Measurements from ENCODE around the gene GPR15LG. TPM values are rescaled to one million over a fixed set of nuclear protein-coding genes. Genes with fewer than 3 reads are reported as not detected.

GPR15LG gene
- total and polyA plus RNA-seq, 10 of the 15 experiments (the other 5 are each of a cell fraction or from before 2014, with no cell fraction given): 1.1 to 12.2 (median 1.4) TPM

DNA sequence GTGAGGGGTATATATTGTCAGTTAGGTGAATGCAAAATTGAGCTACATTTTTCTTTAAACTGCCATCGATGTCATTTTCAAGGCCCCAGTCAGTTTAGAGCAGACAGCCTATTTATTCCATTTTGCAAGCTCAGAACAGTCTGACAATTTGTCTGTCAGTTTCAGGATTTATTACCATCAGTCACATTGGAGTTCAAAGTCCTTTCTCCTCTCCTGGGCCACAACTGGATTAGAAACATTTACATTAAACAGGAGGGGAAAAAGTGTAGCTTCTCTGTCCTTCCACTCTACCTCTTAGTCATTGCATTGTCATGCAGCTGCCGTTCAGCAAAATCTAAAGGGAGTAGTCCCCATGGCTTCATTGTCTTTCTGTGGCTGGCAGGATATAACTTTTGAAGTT is 37.8 kb upstream of the GPR15LG start:
- 67% methylated on average over 2 of the region's 2 CpGs for WGBS (ENCODE audit: insufficient coverage, insufficient replicate concordance, low lambda C conversion rate, missing lambda C conversion rate)
- no peak for FAIRE-seq
- Histone ChIP-seq H3K9me3 (replicated peaks; ENCODE audit: control insufficient read depth, insufficient read depth, low read length) (no peaks in the 10 kb centered on the region), H3K27me3 (replicated peaks in 1 of 2; ENCODE audit: control insufficient read depth in 2 of 2, insufficient read depth in 2 of 2, low read length in 1 of 2) (no peaks in the 10 kb centered on the region), H3K36me3 (ENCODE audit: control insufficient read depth in 2 of 2, insufficient read depth in 2 of 2, low read length in 1 of 2) (no peaks in the 10 kb centered on the region), H4K20me1 (ENCODE audit: control insufficient read depth, insufficient read depth) (no peaks in the 10 kb centered on the region), H3K27ac (ENCODE audit: control insufficient read depth, insufficient read depth) (no peak overlapping the region), H3K79me2 (ENCODE audit: control insufficient read depth, insufficient read depth, low read length) (peaks cover 16% of the 10 kb centered on the region), H2AFZ (ENCODE audit: control insufficient read depth, low read depth, low read length) (no peak overlapping the region), H3K4me3 (no peak overlapping the region), H3K9ac (ENCODE audit: control insufficient read depth, insufficient read depth, low read length) (no peak overlapping the region), H3K4me1 (ENCODE audit: control insufficient read depth, insufficient read depth, low read length) (no peaks in the 10 kb centered on the region), H3K4me2 (ENCODE audit: control insufficient read depth, insufficient read depth) (no peak overlapping the region)
- ChIA-PET RAD21 (ENCODE audit: unreplicated experiment) (interaction anchor here (1.1 to 1.2 kb wide), 2 partner anchors 12 to 76 kb away, joined by 3 to 6 read pairs; no protein-coding TSS in a partner anchor), POLR2A (no interaction called here), CTCF (interaction anchor here (0.6 to 1.9 kb wide), 3 partner anchors 12 to 71 kb away, joined by 3 to 6 read pairs (median 4); no protein-coding TSS in a partner anchor), SMC1A (ENCODE audit: uncharacterized antibody, unreplicated experiment) (interaction anchor here (1.1 kb wide), 1 partner anchor 17 kb away, joined by 5 read pairs; no protein-coding TSS in a partner anchor)
- no peak for TF ChIP-seq LARP7 (IDR thresholded peaks at IDR 0.05)
- TF ChIP-seq MEF2B (IDR thresholded peaks at IDR 0.05; ENCODE audit: partially characterized antibody, poor library complexity, severe bottlenecking): no peak
- no peak for TF ChIP-seq HCFC1 (IDR thresholded peaks at IDR 0.05; ENCODE audit: low read length)
- no peak for TF ChIP-seq ZNF622 (IDR thresholded peaks at IDR 0.05)
- no peak for TF ChIP-seq EZH2 (IDR thresholded peaks at IDR 0.05; ENCODE audit: borderline replicate concordance, control insufficient read depth, low read depth, low read length)
- no peak for TF ChIP-seq IKZF1 (conservative IDR thresholded peaks at IDR 0.05)
- TF ChIP-seq, protein P1, sequence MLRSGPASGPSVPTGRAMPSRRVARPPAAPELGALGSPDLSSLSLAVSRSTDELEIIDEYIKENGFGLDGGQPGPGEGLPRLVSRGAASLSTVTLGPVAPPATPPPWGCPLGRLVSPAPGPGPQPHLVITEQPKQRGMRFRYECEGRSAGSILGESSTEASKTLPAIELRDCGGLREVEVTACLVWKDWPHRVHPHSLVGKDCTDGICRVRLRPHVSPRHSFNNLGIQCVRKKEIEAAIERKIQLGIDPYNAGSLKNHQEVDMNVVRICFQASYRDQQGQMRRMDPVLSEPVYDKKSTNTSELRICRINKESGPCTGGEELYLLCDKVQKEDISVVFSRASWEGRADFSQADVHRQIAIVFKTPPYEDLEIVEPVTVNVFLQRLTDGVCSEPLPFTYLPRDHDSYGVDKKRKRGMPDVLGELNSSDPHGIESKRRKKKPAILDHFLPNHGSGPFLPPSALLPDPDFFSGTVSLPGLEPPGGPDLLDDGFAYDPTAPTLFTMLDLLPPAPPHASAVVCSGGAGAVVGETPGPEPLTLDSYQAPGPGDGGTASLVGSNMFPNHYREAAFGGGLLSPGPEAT (IDR thresholded peaks at IDR 0.05; ENCODE audit: low read depth): no peak
- no peak for TF ChIP-seq MEF2A (IDR thresholded peaks at IDR 0.05; ENCODE audit: insufficient read depth, low read depth, low read length)
- TF ChIP-seq, protein P2, sequence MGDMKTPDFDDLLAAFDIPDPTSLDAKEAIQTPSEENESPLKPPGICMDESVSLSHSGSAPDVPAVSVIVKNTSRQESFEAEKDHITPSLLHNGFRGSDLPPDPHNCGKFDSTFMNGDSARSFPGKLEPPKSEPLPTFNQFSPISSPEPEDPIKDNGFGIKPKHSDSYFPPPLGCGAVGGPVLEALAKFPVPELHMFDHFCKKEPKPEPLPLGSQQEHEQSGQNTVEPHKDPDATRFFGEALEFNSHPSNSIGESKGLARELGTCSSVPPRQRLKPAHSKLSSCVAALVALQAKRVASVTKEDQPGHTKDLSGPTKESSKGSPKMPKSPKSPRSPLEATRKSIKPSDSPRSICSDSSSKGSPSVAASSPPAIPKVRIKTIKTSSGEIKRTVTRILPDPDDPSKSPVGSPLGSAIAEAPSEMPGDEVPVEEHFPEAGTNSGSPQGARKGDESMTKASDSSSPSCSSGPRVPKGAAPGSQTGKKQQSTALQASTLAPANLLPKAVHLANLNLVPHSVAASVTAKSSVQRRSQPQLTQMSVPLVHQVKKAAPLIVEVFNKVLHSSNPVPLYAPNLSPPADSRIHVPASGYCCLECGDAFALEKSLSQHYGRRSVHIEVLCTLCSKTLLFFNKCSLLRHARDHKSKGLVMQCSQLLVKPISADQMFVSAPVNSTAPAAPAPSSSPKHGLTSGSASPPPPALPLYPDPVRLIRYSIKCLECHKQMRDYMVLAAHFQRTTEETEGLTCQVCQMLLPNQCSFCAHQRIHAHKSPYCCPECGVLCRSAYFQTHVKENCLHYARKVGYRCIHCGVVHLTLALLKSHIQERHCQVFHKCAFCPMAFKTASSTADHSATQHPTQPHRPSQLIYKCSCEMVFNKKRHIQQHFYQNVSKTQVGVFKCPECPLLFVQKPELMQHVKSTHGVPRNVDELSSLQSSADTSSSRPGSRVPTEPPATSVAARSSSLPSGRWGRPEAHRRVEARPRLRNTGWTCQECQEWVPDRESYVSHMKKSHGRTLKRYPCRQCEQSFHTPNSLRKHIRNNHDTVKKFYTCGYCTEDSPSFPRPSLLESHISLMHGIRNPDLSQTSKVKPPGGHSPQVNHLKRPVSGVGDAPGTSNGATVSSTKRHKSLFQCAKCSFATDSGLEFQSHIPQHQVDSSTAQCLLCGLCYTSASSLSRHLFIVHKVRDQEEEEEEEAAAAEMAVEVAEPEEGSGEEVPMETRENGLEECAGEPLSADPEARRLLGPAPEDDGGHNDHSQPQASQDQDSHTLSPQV (IDR thresholded peaks at IDR 0.05): no peak
- no peak for TF ChIP-seq RBBP5 (conservative IDR thresholded peaks at IDR 0.05)
- TF ChIP-seq HDGF (IDR thresholded peaks at IDR 0.05): no peak
- TF ChIP-seq HDAC2 (IDR thresholded peaks at IDR 0.05): no peak
- TF ChIP-seq FOXM1 (IDR thresholded peaks at IDR 0.05; ENCODE audit: low read depth, low read length): no peak
- TF ChIP-seq, protein P3, sequence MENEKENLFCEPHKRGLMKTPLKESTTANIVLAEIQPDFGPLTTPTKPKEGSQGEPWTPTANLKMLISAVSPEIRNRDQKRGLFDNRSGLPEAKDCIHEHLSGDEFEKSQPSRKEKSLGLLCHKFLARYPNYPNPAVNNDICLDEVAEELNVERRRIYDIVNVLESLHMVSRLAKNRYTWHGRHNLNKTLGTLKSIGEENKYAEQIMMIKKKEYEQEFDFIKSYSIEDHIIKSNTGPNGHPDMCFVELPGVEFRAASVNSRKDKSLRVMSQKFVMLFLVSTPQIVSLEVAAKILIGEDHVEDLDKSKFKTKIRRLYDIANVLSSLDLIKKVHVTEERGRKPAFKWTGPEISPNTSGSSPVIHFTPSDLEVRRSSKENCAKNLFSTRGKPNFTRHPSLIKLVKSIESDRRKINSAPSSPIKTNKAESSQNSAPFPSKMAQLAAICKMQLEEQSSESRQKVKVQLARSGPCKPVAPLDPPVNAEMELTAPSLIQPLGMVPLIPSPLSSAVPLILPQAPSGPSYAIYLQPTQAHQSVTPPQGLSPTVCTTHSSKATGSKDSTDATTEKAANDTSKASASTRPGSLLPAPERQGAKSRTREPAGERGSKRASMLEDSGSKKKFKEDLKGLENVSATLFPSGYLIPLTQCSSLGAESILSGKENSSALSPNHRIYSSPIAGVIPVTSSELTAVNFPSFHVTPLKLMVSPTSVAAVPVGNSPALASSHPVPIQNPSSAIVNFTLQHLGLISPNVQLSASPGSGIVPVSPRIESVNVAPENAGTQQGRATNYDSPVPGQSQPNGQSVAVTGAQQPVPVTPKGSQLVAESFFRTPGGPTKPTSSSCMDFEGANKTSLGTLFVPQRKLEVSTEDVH (IDR thresholded peaks at IDR 0.05; ENCODE audit: low read depth, partially characterized antibody): no peak
- TF ChIP-seq ETV6 (conservative IDR thresholded peaks at IDR 0.05 in 1 of 2, IDR thresholded peaks at IDR 0.05 in 1 of 2; ENCODE audit: borderline replicate concordance in 1 of 2, low read depth in 1 of 2): no peak
- BruUV-seq (replicated peaks): no TSS peak
- no peak for ATAC-seq
- in situ Hi-C loops (cut with MboI): no loop called here
- DNase-seq (ENCODE audit: low read depth, low spot score): no peak
- intact Hi-C loops (cut with micrococcal nuclease; ENCODE audit: unreplicated experiment): no loop called here

All from GM12878 (cell line).